HCT116 (cell line): ENCODE results near the gene MACF1. TPM values are rescaled to one million over a fixed set of nuclear protein-coding genes. Genes with fewer than 3 reads are reported as not detected.

Experiments used
- ATAC-seq: fragments of 200-7000 bp; cut with Tn5 transposase; 2 replicates; pipeline ENCODE4 v1.9.1; 2020; ENCODE audit warnings: mild to moderate bottlenecking, moderate library complexity
- BruUV-seq: library from RNA; stranded (reverse); fragments of 400-500 nt; replicated peaks from 2 replicates; lab custom pipeline; 2021; lab: Mats Ljungman, UMichigan
- CTCF ChIA-PET: fragments of 300-600 bp; sonication (Branson Sonifier 250); formaldehyde crosslinking; loops from one replicate; lab custom pipeline; 2021; ENCODE audit warnings: antibody characterized with exemption; lab: Charles Lee
- POLR2A ChIA-PET: fragments of 300-600, 350-600 bp; sonication (Branson Sonifier 250); formaldehyde crosslinking; loops from one replicate; lab custom pipeline; 2021; ENCODE audit warnings: antibody characterized with exemption; lab: Charles Lee
- RAD21 ChIA-PET, 2 experiments: fragments of 300-600 bp; sonication (Branson Sonifier 250); formaldehyde crosslinking; loops; one replicate each; lab custom pipeline; 2023; ENCODE audit warnings: low total read pairs in 2 of 2; ENCODE audit not compliant: uncharacterized antibody in 2 of 2, unreplicated experiment in 2 of 2, low non-redundant PET in 1 of 2; lab: Charles Lee
- DNase-seq: peaks from one replicate; pipeline ENCODE4 v3.0.0-alpha.2; 2010; ENCODE audit warnings: low read depth, low spot score
- H2AFZ ChIP-seq: fragments of 200-600 bp; shearing (Covaris generic), sonication (generic); 2 replicates; pipeline ENCODE4 v1.6.1; 2017; ENCODE audit warnings: low read depth, mixed run types, mixed read lengths, antibody characterized with exemption, low read length; ENCODE audit not compliant: poor library complexity, severe bottlenecking
- H3K27ac ChIP-seq: 2 replicates; pipeline ENCODE4 v1.5.1; 2012; ENCODE audit warnings: low read depth, low read length
- H3K27me3 ChIP-seq: fragments of 200-600 bp; sonication (generic); 2 replicates; pipeline ENCODE4 v1.6.1; 2016; ENCODE audit warnings: mixed run types, low read length, mixed read lengths; ENCODE audit not compliant: insufficient read depth
- H3K36me3 ChIP-seq, 2 experiments: fragments of 200-500 bp in 1 of 2; fragments of 200-600 bp in 1 of 2; sonication (Bioruptor generic) in 1 of 2; sonication (generic) in 1 of 2; 2 replicates each; pipeline versions ENCODE4 v1.5.1 to v1.6.1; 2014 to 2016; ENCODE audit warnings: low read length in 2 of 2, inconsistent platforms in 1 of 2, mixed read lengths in 1 of 2, mixed run types in 1 of 2; ENCODE audit not compliant: insufficient read depth in 2 of 2, control insufficient read depth in 1 of 2
- H3K4me1 ChIP-seq, 2 experiments: fragments of 200-600 bp in 1 of 2; sonication (generic) in 1 of 2; 2 replicates each; pipeline versions ENCODE4 v1.5.1 to v1.6.1; 2012 to 2017; ENCODE audit warnings: low read length in 2 of 2, inconsistent platforms in 1 of 2, mild to moderate bottlenecking in 1 of 2, mixed read lengths in 1 of 2, mixed run types in 1 of 2, moderate library complexity in 1 of 2; ENCODE audit not compliant: insufficient read depth in 2 of 2, control insufficient read depth in 1 of 2
- H3K4me2 ChIP-seq: fragments of 200-600 bp; sonication (generic); 2 replicates; pipeline ENCODE4 v1.6.1; 2017; ENCODE audit warnings: mixed run types, low read length, mixed read lengths
- H3K4me3 ChIP-seq, 2 experiments: fragments of 200-600 bp in 1 of 2; sonication (generic) in 1 of 2; replicated peaks in 1 of 2; 2 replicates each; pipeline ENCODE4 v1.5.1; 2011 to 2016; ENCODE audit warnings: low read length in 2 of 2, control low read depth in 1 of 2, low read depth in 1 of 2, mild to moderate bottlenecking in 1 of 2, mixed read lengths in 1 of 2, mixed run types in 1 of 2
- H3K79me2 ChIP-seq: fragments of 200-600 bp; sonication (generic); 2 replicates; pipeline ENCODE4 v1.6.1; 2017; ENCODE audit warnings: mild to moderate bottlenecking, mixed run types, low read length, moderate library complexity, mixed read lengths; ENCODE audit not compliant: insufficient read depth
- H3K9ac ChIP-seq: fragments of 200-600 bp; sonication (generic); 2 replicates; pipeline ENCODE4 v1.6.1; 2016; ENCODE audit warnings: low read length, mixed read lengths
- H3K9me2 ChIP-seq: fragments of 200-600 bp; sonication (generic), shearing (Covaris generic); 2 replicates; pipeline ENCODE4 v1.6.1; 2017; ENCODE audit warnings: mixed run types, mild to moderate bottlenecking, moderate library complexity; ENCODE audit not compliant: insufficient read depth
- H3K9me3 ChIP-seq, 2 experiments: fragments of 200-500 bp in 1 of 2; fragments of 200-600 bp in 1 of 2; sonication (Bioruptor generic) in 1 of 2; sonication (generic) in 1 of 2; 2 replicates each; pipeline ENCODE4 v1.6.1; 2014 to 2017; ENCODE audit warnings: low read length in 2 of 2, mixed read lengths in 2 of 2, inconsistent platforms in 1 of 2, low read depth in 1 of 2, mild to moderate bottlenecking in 1 of 2, mixed run types in 1 of 2, moderate library complexity in 1 of 2; ENCODE audit not compliant: control insufficient read depth in 1 of 2, insufficient read depth in 1 of 2
- H4K20me1 ChIP-seq: fragments of 200-600 bp; sonication (generic), shearing (Covaris generic); 2 replicates; pipeline ENCODE4 v1.6.1; 2017; ENCODE audit warnings: mixed run types, mild to moderate bottlenecking, moderate library complexity; ENCODE audit not compliant: insufficient read depth
- CBX3 ChIP-seq: IDR thresholded peaks from 2 replicates; pipeline ENCODE4 v1.6.1; 2012; ENCODE audit warnings: low read depth
- CEBPB ChIP-seq: IDR thresholded peaks from 2 replicates; pipeline ENCODE4 v1.6.1; 2012; ENCODE audit warnings: low read depth
- EGR1 ChIP-seq: IDR thresholded peaks from 2 replicates; pipeline ENCODE4 v1.6.1; 2012; ENCODE audit warnings: low read depth
- EZH2 ChIP-seq: fragments of 200-600 bp; sonication (generic); IDR thresholded peaks from 2 replicates; pipeline ENCODE4 v1.6.1; 2017; ENCODE audit warnings: antibody characterized with exemption, mixed run types
- EZH2phosphoT487 ChIP-seq: fragments of 200-600 bp; IDR thresholded peaks from 2 replicates; pipeline ENCODE4 v1.6.1; 2018; ENCODE audit warnings: antibody characterized with exemption, borderline replicate concordance
- JUND ChIP-seq: IDR thresholded peaks from 2 replicates; pipeline ENCODE4 v1.6.1; 2012
- POLR2A ChIP-seq: IDR thresholded peaks from 2 replicates; pipeline ENCODE4 v1.7.0; 2011; ENCODE audit warnings: borderline replicate concordance; ENCODE audit not compliant: insufficient read depth, insufficient read length; ENCODE audit errors: extremely low read depth
- POLR2AphosphoS5 ChIP-seq: IDR thresholded peaks from 2 replicates; pipeline ENCODE4 v1.6.1; 2011; ENCODE audit warnings: mild to moderate bottlenecking, low read depth, low read length, moderate library complexity
- REST ChIP-seq: IDR thresholded peaks from 2 replicates; pipeline ENCODE4 v1.6.1; 2012; ENCODE audit warnings: low read depth
- SRF ChIP-seq: IDR thresholded peaks from 2 replicates; pipeline ENCODE4 v1.6.1; 2012; ENCODE audit warnings: low read depth
- TCF7L2 ChIP-seq: IDR thresholded peaks from 2 replicates; pipeline ENCODE4 v1.7.0; 2011; ENCODE audit warnings: borderline replicate concordance, inconsistent platforms; ENCODE audit not compliant: insufficient read depth, insufficient read length; ENCODE audit errors: extremely low read depth
- ZBTB33 ChIP-seq: IDR thresholded peaks from 2 replicates; pipeline ENCODE4 v1.6.1; 2011; ENCODE audit warnings: mild to moderate bottlenecking, low read length, moderate library complexity; ENCODE audit not compliant: insufficient replicate concordance; ENCODE audit errors: extremely low read depth
- ZFX ChIP-seq: fragments of 450-650 bp; IDR thresholded peaks from 2 replicates; pipeline ENCODE4 v1.6.1; 2017
- ZNF274 ChIP-seq: fragments of 200-500 bp; sonication (Bioruptor generic); IDR thresholded peaks from 2 replicates; pipeline ENCODE4 v1.6.1; 2014; ENCODE audit warnings: mild to moderate bottlenecking, low read depth, low read length, inconsistent platforms
- intact Hi-C: fragments of 100-400 bp; cut with micrococcal nuclease; formaldehyde crosslinking; loops from 2 replicates; pipeline ENCODE4 v1.10.0; 2022
- total RNA-seq: library from RNA; stranded (reverse); gene quantifications from one replicate; pipeline ENCODE4 v1.2.1, GENCODE V29; 2021; ENCODE audit not compliant: unreplicated experiment
- TF ChIP-seq, protein P1 (sequence below): IDR thresholded peaks from 2 replicates; pipeline ENCODE4 v1.6.1; 2012
- TF ChIP-seq, protein P2 (sequence below): IDR thresholded peaks from 2 replicates; pipeline ENCODE4 v1.6.1; 2012

Gene MACF1
- total RNA-seq, 1 experiment from 2014 or later = 146 TPM

DNA sequence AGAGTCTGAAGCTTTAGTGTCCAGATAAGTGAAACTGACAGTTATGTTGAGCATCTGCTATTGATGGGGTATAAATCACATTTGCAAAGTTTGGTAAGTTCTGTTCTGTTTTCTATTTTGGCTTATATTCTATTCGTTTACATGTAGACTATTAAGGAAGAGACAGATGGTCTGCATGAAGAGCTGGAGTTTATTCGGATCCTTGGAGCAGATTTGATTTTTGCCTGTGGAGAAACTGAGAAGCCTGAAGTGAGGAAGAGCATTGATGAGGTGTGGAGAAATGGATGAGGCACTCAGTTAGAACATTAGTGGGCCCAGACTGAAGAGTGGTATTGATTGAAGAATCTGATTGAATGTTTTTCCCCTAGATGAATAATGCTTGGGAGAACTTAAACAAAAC lies 236.4 kb downstream of the MACF1 start:
- TF ChIP-seq JUND = no peak
- no peak for TF ChIP-seq SRF
- TF ChIP-seq REST = no peak
- no peak for TF ChIP-seq EZH2
- TF ChIP-seq EGR1 = no peak
- no peak for TF ChIP-seq CEBPB
- no peak for TF ChIP-seq CBX3
- no peak for TF ChIP-seq ZNF274
- no peak for TF ChIP-seq POLR2AphosphoS5
- no peak for TF ChIP-seq TCF7L2
- no peak for TF ChIP-seq POLR2A
- no peak for TF ChIP-seq ZBTB33
- TF ChIP-seq EZH2phosphoT487 = no peak
- TF ChIP-seq ZFX = no peak
- TF ChIP-seq, protein P1, sequence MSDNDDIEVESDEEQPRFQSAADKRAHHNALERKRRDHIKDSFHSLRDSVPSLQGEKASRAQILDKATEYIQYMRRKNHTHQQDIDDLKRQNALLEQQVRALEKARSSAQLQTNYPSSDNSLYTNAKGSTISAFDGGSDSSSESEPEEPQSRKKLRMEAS = no peak
- TF ChIP-seq, protein P2, sequence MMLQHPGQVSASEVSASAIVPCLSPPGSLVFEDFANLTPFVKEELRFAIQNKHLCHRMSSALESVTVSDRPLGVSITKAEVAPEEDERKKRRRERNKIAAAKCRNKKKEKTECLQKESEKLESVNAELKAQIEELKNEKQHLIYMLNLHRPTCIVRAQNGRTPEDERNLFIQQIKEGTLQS = no peak
- Histone ChIP-seq H3K4me2 (no peak overlapping the region), H3K27ac (no peak overlapping the region), H2AFZ (no peak overlapping the region), H3K4me1 (no peaks in the 10 kb centered on the region), H3K9me3 (no peaks in the 10 kb centered on the region), H3K9ac (no peak overlapping the region), H4K20me1 (no peaks in the 10 kb centered on the region), H3K36me3 (peaks cover 54 to 63% of the 10 kb centered on the region in 2 experiments; a peak in 3 of 4 replicates), H3K9me2 (no peaks in the 10 kb centered on the region), H3K4me3 (no peak overlapping the region), H3K27me3 (no peaks in the 10 kb centered on the region), H3K79me2 (no peaks in the 10 kb centered on the region)
- POLR2A ChIA-PET = no interaction called here
- intact Hi-C loops = no loop called here
- ATAC-seq = no peak
- CTCF ChIA-PET = no interaction called here
- no TSS peak for BruUV-seq
- no peak for DNase-seq
- RAD21 ChIA-PET = no interaction called here
